ENCODE data around the gene PTTG1IP2.
A peak's percentile ranks its signal among the peaks of the same experiment; 100 is the strongest.

PTTG1IP2 gene

GRCh38 chr7:90445633-90446032 lies 23.8 kb upstream of the PTTG1IP2 start:
- DNase-seq (ENCODE audit: low spot score) = no peak
- TF ChIP-seq CTCF (IDR thresholded peaks at IDR 0.05; ENCODE audit: extremely low read depth, missing control alignments) = no peak

GRCh38 chr7:90446137-90446899 lies 23.1 kb upstream of the PTTG1IP2 start:
- no peak for TF ChIP-seq CTCF (IDR thresholded peaks at IDR 0.05; ENCODE audit: extremely low read depth, missing control alignments)
- DNase-seq (ENCODE audit: low spot score) = no peak

DNA sequence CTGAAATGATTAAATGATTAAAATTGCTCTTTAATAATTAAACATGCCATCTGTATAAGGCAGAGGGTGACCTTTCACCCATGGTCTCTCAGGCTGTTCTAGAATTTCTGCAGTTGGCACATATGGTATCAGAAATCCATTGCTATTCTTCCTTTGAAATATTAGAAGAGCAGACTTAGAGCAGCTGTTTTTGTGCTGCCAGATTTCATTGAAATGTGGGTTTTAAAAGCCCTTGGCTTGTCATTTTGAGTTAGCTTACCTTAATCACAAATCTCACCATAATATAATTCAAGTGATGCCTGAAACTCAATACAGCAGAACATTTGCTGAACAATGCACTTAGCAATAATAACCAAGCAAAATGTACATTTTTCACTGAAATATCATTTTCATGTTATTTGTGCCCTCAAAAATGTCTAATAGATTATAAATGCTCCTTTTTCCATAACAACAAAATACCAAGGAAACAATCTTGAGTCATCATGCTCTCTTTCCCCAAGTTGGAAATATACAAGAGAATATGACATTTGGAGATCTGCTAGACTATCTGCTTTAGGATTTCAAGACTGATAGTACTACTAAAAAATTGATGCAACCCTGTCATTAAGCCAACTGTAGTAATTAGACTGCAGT lies 16.1 kb upstream of the PTTG1IP2 start:
- no peak for DNase-seq (ENCODE audit: low spot score)
- TF ChIP-seq CTCF (IDR thresholded peaks at IDR 0.05; ENCODE audit: extremely low read depth, missing control alignments) = no peak

GRCh38 chr7:90453931-90454330 lies 15.5 kb upstream of the PTTG1IP2 start:
- TF ChIP-seq CTCF (IDR thresholded peaks at IDR 0.05; ENCODE audit: extremely low read depth, missing control alignments) = no peak

DNA sequence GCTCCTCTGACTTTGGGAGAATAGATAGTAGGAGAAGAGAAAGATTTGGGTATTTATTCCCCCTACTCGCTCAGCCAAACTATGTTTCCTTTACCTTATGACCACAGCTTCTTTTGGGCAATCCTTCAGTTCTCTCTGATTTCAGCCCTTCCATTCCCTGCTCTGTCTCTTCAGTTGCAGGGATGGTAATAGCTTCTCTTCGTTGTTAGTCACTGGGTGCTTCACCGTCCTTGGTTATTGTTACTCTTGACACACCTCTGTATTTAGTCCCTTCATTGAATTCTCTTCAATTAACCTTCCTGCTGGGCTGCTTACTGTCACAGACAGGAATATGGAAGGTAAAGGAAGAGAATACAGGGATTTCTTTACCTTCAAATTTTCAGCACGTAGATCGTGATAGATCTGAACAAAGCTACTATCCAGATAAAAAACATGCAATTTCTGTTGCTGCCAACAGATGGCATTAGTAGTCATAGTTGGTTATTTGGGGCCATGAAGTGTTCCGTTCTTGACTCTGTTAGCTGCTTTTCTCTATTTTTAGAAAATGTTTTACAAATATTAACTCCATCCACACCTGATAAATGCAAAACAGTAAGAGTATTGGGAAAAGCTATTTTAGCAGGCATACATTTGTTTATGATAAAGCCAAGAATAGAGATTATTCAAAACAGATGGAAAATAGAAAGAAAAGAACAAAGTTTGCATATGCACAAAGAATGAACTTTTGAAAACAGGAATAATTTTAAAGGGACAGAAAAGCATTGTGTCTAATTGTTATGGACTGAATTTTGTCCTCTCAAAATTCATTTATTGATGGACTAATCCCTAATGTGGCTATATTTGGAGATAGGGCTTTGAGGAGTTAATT lies 14.0 kb upstream of the PTTG1IP2 start:
- DNase-seq (ENCODE audit: low spot score) = peak; percentile 54
- TF ChIP-seq CTCF (IDR thresholded peaks at IDR 0.05; ENCODE audit: extremely low read depth, missing control alignments) = peak; percentile 55

More at GRCh38 chr7:90453931-90454330, 15.5 kb upstream of the PTTG1IP2 start:
- DNase-seq (ENCODE audit: low spot score) = no peak

- no peak for DNase-seq (ENCODE audit: low spot score)
- no peak for TF ChIP-seq CTCF (IDR thresholded peaks at IDR 0.05; ENCODE audit: extremely low read depth, missing control alignments)
These were observed 11.3 kb upstream of the PTTG1IP2 start for GRCh38 chr7:90458104-90458503.

GRCh38 chr7:90459888-90460287 lies 9.6 kb upstream of the PTTG1IP2 start:
- DNase-seq (ENCODE audit: low spot score) = no peak
- no peak for TF ChIP-seq CTCF (IDR thresholded peaks at IDR 0.05; ENCODE audit: extremely low read depth, missing control alignments)

All from GM20000 (cell line).